Adrenal gland (tissue), 19 donors: Measurements from ENCODE around the gene TMEM40. TPM values are rescaled to one million over a fixed set of nuclear protein-coding genes. Genes with fewer than 3 reads are reported as not detected.

Source experiments
- DNase-seq, 7 donors: peaks; one replicate each; pipeline ENCODE4 v3.0.0-alpha.2; 2019 to 2020
- H3K27ac ChIP-seq, 5 donors: fragments of 200-600 bp; sonication (generic) in 4 of 5; 1 replicate in 3 of 5; 2 replicates in 2 of 5; pipeline versions ENCODE4 v1.5.1 to v1.8.0; 2016 to 2020; ENCODE audit warnings: mild to moderate bottlenecking in 1 of 5
- H3K27me3 ChIP-seq: fragments of 200-600 bp; 2 replicates; pipeline ENCODE4 v1.8.0; 2021
- H3K36me3 ChIP-seq, 2 donors: fragments of 200-600 bp; replicated peaks in 1 of 2; 1 replicate in 1 of 2; 2 replicates in 1 of 2; pipeline versions ENCODE4 v1.5.1 to v1.8.0; 2018 to 2022
- H3K4me1 ChIP-seq, 2 donors: fragments of 200-600 bp; replicated peaks in 1 of 2; 1 replicate in 1 of 2; 2 replicates in 1 of 2; pipeline versions ENCODE4 v1.5.1 to v1.8.0; 2018 to 2021
- H3K4me3 ChIP-seq, 4 donors: fragments of 200-600 bp; sonication (generic) in 3 of 4; one replicate each; pipeline ENCODE4 v1.5.1; 2016 to 2018
- H3K9me3 ChIP-seq, 3 donors: fragments of 200-600 bp; sonication (generic) in 1 of 3; replicated peaks in 1 of 3; 1 replicate in 2 of 3; 2 replicates in 1 of 3; pipeline versions ENCODE4 v1.5.1 to v1.8.0; 2016 to 2021
- POLR2A ChIP-seq, 2 donors: fragments of 450-650 bp; IDR thresholded peaks; one replicate each; pipeline ENCODE4 v1.6.1; 2017; ENCODE audit warnings: antibody characterized with exemption in 2 of 2, mild to moderate bottlenecking in 2 of 2, moderate library complexity in 1 of 2
- whole genome bisulfite sequencing, 4 donors: extraction: QIAGEN DNeasy Blood & Tissue Kit in 2 of 4; methylation state at CpG; one replicate each; pipeline versions ENCODE4 v1.1.5 to v1.1.7; 2013 to 2017; 5-methylcytosine and 5-hydroxymethylcytosine counted together
- intact Hi-C, 2 donors: fragments of 100-400 bp; cut with DNase I; formaldehyde crosslinking; loops; one replicate each; pipeline versions ENCODE4 v1.14.1 to v1.15.0; 2022 to 2023
- long read RNA-seq, 10 donors: library from polyadenylated mRNA in 3 of 10; unstranded in 2 of 10; stranded (forward) in 1 of 10; transcript quantifications; one replicate each; pipeline ENCODE4 v2.0.0 and lab custom pipeline, GENCODE V29; 2021 to 2026
- polyA plus RNA-seq, 3 donors: library from polyadenylated mRNA; stranded (reverse); fragments of 200-250 nt in 2 of 3; fragments of 350-450 nt in 1 of 3; fragmentation: Illumina TruSeq in 1 of 3; extraction: RNeasy Lipid Tissue Mini Kit (QIAGEN cat#74804) in 1 of 3; gene quantifications; one replicate each; pipeline ENCODE4 v1.2.3, GENCODE V29; 2013 to 2014
- total RNA-seq, 9 donors: library from RNA; depleted of rRNA in 4 of 9; stranded (reverse); fragments of >200 nt in 4 of 9; fragments of 120-200 nt in 1 of 9; fragmentation: NEBNext Ultra II Directional in 1 of 9; extraction: Animal tissue kit (Norgen Biotek cat#: 25700) in 1 of 9; gene quantifications; one replicate each; pipeline versions ENCODE4 v1.1.0 to v1.2.4, GENCODE V29; 2013 to 2023
- TF ChIP-seq, protein P1 (sequence below), 6 experiments: fragments of 450-650 bp in 4 of 6; fragments of 200-600 bp in 2 of 6; sonication (generic) in 1 of 6; IDR thresholded peaks; 1 replicate in 5 of 6; 2 replicates in 1 of 6; pipeline versions ENCODE4 v1.5.1 to v1.8.0; 2016 to 2021; ENCODE audit warnings: antibody characterized with exemption in 6 of 6, mild to moderate bottlenecking in 2 of 6, moderate library complexity in 1 of 6
- donor health status: healthy with polysubstance abuse.
- donor health status: Bipolar disorder and iron deficiency.
- donor health status: DM: yes; HTN: yes; CAD: no.
- donor health status: DM: no; HTN: no; CAD: no.
- donor health status: DM: no; HTN: no; CAD: no.
- donor health status: DM: yes; HTN: yes; CAD: no.

The TMEM40 gene, protein sequence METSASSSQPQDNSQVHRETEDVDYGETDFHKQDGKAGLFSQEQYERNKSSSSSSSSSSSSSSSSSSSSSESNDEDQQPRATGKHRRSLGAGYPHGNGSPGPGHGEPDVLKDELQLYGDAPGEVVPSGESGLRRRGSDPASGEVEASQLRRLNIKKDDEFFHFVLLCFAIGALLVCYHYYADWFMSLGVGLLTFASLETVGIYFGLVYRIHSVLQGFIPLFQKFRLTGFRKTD
- total RNA-seq (1 to 10 TPM in 1 of 9 donors, under 1 TPM in 1, not detected in 7; 0.17 to 1.3 TPM), polyA plus RNA-seq (1 to 10 TPM in 1 of 3 donors, under 1 TPM in 1, not detected in 1; 0.72 to 1.5 TPM)
- long read RNA-seq, donor 1, result 0 reads
- long read RNA-seq, donor 2, partial matches to known transcripts, result 0 of 1 reads
- long read RNA-seq, donor 2, other reads (novel, unspliced or antisense), result 0 of 1 reads
- long read RNA-seq, donor 3, result 0 reads
- long read RNA-seq, donor 4, result 0 reads
- long read RNA-seq, donor 5, result 0 reads
- long read RNA-seq, donor 6, result 0 reads
- long read RNA-seq, donor 7, result 0 reads
- long read RNA-seq, donor 8, result 0 reads
- long read RNA-seq, donor 9, result 0 reads
- long read RNA-seq, donor 10, partial matches to known transcripts, result 0 of 1 reads
- long read RNA-seq, donor 10, other reads (novel, unspliced or antisense), result 0 of 1 reads

DNA sequence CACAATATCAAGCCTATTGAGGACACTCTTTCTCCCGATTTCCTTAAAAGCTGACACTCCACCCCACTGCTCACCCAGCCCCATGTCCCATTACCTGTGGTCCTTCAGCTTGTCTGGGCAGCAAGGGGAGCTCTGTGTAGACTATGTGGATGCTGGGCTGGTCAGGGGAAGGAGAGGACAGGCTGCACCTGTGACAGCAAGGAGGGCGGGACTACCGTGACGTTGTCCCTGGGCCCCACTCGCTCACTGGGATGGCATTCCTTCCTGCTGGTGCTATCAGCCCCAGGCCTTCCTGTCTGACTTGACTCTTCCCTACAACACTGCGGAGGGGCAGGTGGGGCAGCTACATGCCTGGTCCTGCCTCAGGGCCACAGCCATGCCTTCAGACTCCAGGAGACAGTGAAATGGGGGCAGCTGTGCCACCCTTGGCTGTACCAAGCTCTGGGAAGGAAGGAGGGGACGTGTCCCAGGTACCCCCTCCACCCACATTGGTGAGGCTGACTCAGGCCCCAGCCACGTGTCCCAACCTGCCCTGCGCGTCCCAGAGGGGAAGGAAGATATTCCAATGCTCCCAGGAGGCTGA is at the start of gene TMEM40:
TSS of gene TMEM40 (minus strand) at position 163 of the 583 bp plus-strand sequence. CDS start 9,427 bp downstream, outside the sequence.
- TF ChIP-seq, protein P1, sequence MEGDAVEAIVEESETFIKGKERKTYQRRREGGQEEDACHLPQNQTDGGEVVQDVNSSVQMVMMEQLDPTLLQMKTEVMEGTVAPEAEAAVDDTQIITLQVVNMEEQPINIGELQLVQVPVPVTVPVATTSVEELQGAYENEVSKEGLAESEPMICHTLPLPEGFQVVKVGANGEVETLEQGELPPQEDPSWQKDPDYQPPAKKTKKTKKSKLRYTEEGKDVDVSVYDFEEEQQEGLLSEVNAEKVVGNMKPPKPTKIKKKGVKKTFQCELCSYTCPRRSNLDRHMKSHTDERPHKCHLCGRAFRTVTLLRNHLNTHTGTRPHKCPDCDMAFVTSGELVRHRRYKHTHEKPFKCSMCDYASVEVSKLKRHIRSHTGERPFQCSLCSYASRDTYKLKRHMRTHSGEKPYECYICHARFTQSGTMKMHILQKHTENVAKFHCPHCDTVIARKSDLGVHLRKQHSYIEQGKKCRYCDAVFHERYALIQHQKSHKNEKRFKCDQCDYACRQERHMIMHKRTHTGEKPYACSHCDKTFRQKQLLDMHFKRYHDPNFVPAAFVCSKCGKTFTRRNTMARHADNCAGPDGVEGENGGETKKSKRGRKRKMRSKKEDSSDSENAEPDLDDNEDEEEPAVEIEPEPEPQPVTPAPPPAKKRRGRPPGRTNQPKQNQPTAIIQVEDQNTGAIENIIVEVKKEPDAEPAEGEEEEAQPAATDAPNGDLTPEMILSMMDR (IDR thresholded peaks at IDR 0.05), result no peak
- no peak for TF ChIP-seq POLR2A (IDR thresholded peaks at IDR 0.05)
- intact Hi-C loops, result no loop called here
- no peaks in the 10 kb centered on the region for H3K4me1 ChIP-seq
- no peak for DNase-seq
- H3K27ac ChIP-seq, result peak within 1 kb of the TSS in 3 of 5 donors; percentile 55 to 71 (median 69)
- H3K36me3 ChIP-seq, result no peaks in the 10 kb centered on the region
- no peaks in the 10 kb centered on the region for H3K27me3 ChIP-seq
- no peaks in the 10 kb centered on the region for H3K9me3 ChIP-seq
- no peak within 1 kb of the TSS for H3K4me3 ChIP-seq
- WGBS, 4 donors, result 90 to 100% (median 92%) methylated on average over 1 to 10 of the region's 10 CpGs

GRCh38 chr3:12808587-12808986 is 49.5 kb upstream of the TMEM40 start:
- H3K27me3 ChIP-seq, result no peaks in the 10 kb centered on the region
- H3K27ac ChIP-seq, result no peak overlapping the region
- H3K4me1 ChIP-seq, result peaks cover 3 to 10% of the 10 kb centered on the region in 2 donors
- peaks cover 0 to 5% of the 10 kb centered on the region in 2 donors for H3K36me3 ChIP-seq
- no peak for TF ChIP-seq POLR2A (IDR thresholded peaks at IDR 0.05)
- TF ChIP-seq, protein P1 (IDR thresholded peaks at IDR 0.05), result no peak
- intact Hi-C loops, result no loop called here
- no peaks in the 10 kb centered on the region for H3K9me3 ChIP-seq
- no peak for DNase-seq
- WGBS, 4 donors, result 81 to 91% (median 86%) methylated on average over 2 of the region's 2 CpGs
- H3K4me3 ChIP-seq, result no peak overlapping the region

GRCh38 chr3:12807601-12808359 is 48.7 kb upstream of the TMEM40 start:
- DNase-seq, result no peak
- Histone ChIP-seq H3K36me3 (peaks cover 0 to 5% of the 10 kb centered on the region in 2 donors), H3K9me3 (no peaks in the 10 kb centered on the region), H3K27me3 (no peaks in the 10 kb centered on the region), H3K27ac (no peak overlapping the region), H3K4me1 (peaks cover 3 to 10% of the 10 kb centered on the region in 2 donors), H3K4me3 (no peak overlapping the region)
- 78 to 94% (median 91%) methylated on average over 3 to 7 of the region's 7 CpGs for WGBS, 4 donors
- TF ChIP-seq, protein P1 (IDR thresholded peaks at IDR 0.05), result no peak
- no peak for TF ChIP-seq POLR2A (IDR thresholded peaks at IDR 0.05)
- intact Hi-C loops, result no loop called here
